HG03108 (cell line): Measurements from ENCODE around the gene FAM120A.

Experiments used
- ATAC-seq: cut with Tn5 transposase; IDR thresholded peaks from one replicate; pipeline ENCODE4 v1.9.1; 2021; ENCODE audit warnings: moderate library complexity; ENCODE audit not compliant: unreplicated experiment

FAM120A gene

DNA sequence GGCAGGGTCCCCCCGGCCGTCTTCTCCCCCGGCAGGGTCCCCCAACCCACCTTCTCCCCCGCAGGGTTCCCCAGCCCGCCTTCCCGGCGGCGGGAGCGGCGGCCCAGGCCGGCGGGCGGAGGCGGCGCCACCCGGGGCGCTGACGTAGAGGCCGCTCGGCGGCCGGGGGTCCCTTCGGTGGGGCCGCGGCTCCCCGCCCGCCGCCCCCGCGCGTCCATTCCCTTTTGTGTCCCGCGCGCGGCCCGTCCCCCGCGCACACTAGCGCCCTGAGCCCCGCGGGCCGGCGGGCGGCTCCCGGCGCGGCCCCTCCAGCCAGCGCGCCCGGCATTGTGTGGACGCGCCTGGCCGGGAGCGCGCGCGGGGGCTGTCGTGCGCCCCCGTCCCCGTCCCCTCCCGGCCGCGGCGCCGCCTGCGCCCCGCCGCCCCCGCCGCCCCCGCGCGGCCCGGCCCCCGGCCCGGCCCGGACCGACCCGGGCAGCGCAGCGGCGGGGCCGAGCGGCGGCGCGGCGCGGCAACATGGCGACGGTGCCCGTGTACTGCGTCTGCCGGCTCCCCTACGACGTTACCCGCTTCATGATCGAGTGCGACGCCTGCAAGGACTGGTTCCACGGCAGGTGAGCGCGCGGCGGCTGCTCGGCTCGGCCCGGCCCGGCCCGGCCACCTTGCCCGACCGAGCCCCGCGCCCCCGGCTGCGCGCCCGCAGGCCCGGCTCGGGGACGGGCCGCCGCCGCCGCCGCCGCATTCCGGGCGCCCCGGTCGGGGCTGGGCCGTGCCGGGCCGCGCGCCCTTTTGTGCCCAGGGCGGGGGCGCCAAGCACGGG lies 125.0 kb downstream of the FAM120A start, which contains the start of gene PHF2:
PHF2 (plus strand) TSS at position 327 of the 820 bp plus-strand sequence; CDS start at position 517, 190 bp downstream.
- peak; percentile 31 for ATAC-seq

DNA sequence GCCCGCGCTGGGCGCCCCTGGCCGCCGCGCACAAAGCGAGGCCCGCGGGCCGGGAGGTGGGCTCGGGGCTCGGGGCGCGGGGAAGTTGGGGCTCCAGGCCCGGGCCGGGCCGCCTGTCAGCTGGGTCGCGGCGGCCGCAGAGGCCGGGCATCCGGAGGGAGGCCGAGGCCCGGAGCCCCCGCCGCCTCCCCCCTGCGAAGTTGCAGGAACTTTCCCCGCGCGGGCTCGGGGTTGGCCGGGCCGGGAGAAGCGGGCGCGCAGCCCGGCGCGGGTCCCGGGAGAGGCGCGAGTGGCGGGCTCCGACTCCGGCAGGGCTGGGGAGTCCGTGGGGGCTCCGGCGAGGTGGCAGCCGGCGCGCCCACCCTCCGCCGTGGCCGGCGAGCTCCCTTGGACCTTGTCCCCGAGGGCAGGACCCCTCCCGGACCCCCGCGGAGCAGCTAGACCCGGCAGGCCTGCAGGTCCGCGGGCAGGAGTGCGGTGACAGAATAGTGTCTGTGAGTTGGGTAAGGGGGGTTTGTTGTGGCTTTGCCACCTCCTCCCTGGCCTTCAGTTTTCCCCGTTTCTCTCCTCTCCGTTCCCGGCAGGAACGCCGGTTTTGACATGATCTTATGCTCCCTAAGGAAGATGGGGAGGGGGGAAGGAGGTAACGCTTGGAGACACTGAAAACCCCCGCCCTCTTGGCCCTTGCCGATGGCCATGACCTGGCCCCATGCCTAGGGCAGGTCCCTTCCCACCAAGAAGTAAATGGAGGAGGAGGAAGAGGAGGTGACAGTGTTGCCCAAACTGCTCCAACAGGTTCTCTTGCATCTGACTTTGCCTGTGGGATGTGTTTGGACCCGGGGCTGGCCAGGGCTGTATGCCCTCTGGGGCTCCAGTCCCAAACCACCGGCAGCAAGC lies 125.8 kb downstream of the FAM120A start:
- peak; percentile 12 for ATAC-seq

DNA sequence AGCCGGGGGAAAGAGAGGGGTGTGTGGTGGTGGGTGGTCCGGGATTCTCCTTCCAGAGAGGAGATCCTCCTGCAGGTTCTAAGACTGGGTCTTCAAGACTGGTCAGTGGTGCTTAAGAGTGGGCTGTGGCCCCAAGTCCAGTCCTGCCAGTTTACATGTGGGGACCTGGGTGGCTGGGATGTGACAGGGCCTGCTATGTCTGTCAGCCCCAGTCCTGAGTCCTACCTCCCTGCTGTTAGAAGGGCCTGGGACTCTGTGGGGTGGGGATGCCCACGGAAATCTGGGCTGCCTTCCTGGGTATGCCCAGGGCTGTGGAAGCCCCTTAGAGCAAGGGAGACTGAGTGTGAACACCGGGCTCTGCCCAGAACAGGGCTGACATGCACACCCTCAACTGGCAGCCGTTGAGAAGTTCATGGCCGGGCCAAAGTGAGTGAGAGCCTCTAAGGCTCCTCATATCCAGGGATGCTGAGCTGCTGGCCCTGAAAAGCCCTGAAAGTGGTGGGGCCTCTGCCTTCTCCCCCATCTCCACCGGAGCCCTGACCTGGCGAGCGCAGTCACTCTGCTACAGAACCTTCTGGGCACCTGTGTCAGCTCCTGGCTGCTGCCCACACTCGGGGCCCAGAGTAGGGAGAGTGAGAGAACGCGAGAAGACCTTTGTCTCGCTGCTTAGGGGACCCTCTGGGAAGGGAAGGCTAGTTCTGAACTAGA lies 126.6 kb downstream of the FAM120A start:
- no peak for ATAC-seq

DNA sequence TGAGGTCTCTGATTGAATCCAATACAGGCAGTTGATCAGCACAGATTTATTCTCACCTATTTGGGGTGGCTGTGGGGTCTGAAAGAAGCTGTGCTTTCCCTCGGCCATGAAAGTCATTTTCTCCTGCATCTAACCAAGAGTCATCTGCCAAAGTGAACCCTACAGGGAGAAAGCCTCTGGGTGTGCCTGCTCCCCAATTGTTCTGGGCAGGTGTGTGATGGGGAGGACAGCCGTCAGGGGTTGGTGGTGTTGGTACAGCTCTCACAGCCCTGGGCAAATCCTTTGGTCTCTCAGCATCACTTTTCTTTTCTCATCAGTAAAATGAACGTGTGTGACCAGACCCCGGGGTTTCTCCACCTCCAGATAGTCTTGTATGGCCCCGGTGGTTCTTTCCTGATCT lies 127.4 kb downstream of the FAM120A start:
- ATAC-seq, result no peak

DNA sequence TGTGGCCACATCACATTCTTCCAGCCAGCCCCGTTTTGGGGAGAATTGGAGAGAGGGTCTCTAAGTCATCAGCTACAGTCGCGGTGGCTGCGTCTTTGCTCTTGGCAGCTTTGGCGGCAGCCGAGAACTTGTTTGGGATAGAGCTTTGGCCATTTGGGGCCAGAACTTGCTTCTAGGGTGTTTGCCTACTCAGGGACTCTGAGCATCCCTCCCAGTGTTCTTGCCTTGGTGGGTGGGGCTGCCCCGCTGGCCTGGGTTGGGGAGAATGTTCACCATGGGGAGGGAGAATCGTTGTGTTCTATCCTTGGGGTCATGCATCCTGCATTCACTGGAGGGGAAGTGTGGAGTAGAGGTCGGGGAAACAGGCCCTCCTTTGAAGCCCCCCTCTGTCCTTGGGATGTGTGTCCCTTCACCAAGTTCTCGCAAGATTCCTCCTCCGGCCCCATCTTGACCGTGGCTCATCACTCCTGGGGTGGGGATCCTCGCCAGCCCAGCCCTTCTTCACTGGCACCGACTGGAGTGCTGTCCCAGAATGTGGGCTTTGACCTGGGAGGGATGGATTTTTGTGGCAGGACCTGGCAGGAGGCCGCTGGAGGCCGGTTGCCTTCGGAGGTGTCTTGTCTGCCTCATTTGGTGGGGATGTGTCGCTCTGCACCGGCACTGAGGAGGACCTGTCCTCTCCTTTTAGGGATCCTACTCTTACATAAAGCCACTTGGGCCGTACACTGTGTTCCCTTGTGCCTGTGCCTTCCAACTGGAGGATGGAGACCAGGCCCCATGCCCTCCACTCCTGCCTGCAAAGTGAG lies 128.4 kb downstream of the FAM120A start:
- no peak for ATAC-seq

DNA sequence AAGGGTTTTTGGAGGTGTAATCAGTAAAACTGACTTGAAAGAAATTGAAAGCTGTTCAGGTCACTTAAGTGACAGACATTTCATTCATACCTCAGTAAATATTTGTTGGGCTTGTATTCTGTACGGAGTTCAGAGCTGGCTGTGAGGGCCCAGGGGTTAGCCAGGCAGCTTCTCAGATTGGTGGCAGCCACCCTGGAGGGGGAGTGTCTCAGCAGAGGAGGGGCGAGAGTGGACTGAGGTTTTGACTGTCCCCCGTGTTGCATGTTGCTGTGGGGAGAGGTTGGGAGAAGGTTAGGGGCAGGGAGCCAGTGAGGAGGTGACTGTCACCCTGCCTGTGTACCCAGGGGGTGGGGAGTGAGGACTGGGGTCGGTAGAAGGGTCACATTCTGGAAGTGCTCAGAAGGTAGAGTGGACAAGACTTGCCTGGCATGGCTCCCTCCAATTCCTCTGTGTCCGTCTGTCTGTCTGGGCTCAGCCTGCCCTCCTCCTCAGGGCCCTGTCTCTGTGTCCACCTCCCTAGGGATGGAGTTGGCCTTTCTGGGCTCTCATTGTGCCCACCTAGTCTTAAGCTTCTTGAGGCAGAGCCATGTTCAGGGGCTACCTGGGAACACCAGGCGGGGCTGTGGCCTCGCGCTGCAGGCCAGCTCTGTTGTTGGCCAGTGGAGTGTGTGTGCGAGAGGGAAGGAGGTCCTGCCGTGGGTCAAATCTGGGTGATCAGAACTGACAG lies 129.3 kb downstream of the FAM120A start:
- no peak for ATAC-seq

DNA sequence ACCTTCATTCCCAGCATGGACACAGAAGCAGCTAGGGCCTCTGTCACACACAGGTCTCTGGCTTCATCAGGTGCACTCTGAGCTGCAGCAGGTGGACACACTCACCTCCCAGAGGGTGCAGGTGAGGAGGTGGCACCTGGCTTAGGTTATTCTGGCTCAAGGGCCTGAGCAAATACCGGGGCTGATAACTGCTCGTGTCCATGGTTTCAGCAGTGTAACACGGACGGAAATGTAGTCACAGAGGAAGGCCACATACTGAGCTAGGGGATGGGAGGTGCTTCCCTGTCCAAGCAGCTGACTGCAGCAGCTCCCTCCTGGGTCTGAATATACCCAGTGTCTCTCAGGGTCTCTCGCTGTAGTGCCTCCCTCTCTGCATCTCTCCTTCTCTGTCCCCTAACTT lies 130.6 kb downstream of the FAM120A start:
- ATAC-seq, result no peak

DNA sequence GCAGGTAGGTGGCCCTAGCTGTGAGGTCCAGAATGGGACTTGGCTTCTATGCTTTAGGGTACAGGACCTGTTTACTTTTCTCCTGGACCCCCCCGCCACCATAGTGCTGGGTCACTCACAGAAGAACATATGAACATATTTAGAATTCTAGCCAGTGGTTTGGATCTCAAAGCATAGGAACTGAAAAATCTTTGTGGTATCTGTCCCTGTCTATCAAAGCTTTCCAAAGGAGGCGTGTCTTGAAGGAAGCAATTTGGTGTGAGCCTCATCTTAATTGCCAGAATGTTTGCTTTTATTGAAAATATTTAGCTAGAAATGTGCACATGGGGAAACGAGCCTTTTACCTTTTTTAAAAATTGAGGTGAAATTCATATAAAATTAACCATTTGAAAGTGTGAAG lies 131.1 kb downstream of the FAM120A start:
- no peak for ATAC-seq

DNA sequence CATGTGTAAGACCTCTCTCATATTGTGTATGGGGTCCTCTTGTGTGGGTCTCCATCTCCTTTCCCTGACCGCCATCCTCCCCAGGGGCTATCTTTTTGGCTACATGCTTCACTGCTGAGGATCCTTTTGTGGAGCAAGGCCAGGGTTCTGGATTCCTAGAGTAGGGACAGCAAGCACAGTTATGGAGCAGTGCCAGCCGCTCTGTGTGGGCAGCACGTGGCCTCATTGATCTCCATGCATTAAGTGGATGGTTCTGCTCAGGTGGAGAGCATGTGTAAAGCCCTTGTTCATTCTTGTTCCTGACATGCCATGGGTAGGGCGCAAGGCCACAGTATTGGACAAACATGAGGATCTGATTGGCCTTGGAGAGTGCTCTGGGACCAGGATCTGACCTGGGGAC lies 133.8 kb downstream of the FAM120A start:
- ATAC-seq, result no peak

DNA sequence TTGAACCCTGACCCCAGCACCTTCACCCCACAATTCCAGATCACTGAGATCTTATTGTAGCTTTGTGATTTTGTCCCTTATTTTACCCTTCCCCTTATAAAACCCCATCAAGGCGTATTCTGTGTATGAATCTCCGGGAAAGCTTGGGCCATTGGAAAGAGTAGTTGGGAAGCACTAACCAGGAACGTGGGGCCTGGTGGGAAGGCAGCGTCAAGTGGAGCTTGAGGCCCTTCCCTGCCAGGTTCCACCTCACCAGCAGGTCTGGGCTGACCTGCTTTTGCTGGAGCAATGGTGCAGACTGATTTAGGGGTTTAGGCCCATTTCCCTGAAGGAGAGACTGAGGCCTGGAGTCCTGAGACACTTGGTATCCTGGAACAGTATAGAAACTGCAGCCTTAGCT lies 134.2 kb downstream of the FAM120A start:
- no peak for ATAC-seq

DNA sequence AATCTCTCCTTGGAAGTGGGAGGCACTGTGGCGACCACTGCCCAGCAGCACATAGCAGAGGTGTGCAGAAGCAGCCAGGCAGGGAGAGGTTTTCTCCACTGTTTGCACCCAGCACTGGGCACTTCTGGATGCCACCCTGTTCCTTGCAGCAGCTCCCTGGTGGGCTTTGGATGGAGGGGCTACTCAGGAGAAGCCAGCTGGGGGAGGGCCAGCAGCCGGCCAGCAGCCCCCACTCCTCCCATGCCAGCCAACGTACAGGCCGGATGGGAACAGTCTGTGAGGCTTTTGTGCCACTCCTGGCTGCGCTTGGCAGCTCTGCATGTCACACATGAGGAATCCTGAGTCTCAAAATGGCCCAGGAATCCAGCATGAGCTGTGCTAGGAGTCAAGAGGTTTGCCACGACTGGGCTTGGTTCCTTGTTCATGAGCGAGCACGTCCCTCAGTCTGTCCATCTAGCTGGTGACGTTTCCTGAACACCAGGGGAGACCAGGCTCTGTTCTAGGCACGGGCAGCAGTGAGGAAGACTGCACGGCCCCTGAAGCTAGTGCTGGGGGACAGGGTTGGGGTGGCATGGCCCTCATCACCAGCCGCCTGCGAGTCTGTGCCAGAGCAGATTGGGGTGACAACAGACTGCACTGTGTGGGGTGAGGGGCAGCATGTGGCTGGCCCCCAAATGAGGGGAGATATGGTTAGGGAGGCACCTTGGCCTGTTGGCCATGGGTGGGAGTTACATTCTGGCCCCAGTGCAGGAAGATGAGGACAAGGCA lies 135.0 kb downstream of the FAM120A start:
- ATAC-seq, result no peak

DNA sequence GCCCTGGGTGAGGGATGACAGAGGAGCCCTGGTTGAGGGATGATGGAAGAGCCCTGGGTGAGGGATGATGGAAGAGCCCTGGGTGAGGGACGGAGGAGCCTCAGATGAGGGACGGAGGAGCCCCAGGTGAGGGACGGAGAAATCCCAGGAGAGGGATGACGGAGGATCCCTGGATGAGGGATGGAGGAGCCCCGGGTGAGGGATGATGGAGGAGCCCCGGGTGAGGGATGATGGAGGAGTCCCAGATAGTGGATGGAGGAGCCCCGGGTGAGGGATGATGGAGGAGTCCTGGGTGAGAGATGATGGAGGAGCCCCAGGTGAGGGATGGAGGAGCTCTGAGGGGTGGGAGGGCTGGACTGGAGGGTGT lies 135.8 kb downstream of the FAM120A start:
- ATAC-seq, result no peak

DNA sequence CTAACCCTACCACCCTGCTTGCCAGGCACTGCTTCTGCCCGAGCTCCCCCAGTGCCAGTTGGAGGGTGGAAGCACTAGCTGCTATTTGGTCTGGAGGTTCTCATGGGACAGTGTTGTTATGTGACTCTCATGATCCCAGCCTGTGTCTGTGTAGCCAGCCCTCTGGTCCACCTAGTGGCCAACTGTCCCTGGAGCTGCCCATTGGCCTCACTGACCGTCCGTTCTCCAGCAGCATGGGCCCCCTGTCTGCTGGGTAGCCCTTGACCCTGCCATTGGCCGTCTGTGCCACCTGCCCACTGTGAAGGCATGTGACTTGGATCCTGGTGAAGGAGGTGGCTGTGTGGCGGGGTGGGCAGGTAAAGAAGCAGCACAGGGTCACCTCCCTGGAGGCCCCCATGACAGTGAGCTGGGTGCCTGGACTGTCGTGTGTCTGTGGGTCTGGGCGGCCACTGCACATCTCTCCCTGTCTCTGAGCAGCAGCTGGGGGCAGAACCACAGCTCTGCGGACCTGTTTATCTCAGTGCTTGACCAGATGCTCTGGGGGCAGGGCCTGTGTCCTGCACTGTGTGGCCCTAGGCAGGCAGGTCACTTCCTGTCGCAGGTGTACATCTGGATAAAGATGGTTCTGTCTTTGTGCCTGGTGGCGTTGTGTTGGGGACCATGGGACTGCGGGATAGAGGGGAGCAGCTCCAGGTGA lies 136.3 kb downstream of the FAM120A start:
- no peak for ATAC-seq

DNA sequence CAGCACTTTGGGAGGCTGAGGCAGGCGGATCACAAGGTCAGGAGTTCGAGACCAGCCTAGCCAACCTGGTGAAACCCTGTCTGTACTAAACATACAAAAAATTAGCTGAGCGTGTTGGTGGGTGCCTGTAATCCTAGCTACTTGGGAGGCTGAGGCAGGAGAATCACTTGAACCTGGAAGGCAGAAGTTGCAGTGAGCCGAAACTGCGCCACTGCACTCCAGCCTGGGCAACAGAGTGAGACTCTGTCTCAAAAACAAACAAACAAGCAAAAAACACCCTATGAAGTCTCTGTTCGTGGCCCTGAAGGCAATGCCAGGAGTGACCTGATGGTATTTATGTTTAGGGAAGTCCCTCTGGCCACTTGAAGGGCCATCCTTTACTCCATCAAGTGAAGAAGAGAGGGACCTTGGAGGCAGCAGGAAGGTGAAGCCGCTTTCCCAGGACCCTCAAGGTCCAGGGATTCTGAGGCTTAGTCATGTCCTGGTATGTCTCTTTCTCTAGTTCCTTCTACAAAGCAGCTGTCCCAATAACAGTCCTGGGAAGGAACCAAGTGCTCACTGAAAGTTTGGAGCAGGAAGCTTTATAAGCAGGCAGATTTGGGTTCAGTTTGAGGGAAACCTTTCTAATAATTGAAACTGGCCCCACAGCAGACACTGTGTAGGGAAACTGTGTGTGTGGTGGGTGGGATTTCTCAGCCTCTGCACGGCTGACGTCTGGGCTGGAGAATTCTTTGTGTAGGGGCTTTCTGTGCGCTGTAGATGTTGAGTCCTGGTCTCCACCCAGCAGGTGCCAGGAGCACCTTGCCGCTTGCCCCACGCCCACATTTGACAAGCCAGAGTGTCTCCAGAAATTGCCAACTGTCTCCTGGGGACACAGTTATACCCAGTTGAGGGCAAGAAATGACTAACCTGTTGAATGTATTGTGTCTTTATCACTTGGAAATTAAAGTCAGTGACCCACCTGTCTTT lies 137.4 kb downstream of the FAM120A start:
- ATAC-seq, result no peak

DNA sequence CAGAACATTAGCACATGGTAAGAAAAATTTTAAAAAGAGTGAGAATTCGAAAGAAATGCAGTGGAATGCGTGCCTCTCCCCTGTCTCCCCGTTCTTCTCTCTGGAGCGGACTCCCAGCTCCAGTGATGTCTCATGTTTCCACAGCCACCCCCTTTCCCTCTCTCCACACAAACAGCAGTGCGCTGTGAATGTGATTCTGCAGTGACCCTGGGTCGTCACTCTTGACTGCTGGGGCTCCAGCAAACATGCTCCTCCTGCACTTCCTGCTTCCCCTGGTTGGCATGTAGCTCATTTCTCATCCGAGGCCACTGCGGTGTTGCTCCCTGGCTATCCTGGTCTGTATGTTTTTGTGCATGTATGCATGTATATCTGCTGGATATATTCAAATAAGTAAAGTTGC lies 138.2 kb downstream of the FAM120A start:
- no peak for ATAC-seq

DNA sequence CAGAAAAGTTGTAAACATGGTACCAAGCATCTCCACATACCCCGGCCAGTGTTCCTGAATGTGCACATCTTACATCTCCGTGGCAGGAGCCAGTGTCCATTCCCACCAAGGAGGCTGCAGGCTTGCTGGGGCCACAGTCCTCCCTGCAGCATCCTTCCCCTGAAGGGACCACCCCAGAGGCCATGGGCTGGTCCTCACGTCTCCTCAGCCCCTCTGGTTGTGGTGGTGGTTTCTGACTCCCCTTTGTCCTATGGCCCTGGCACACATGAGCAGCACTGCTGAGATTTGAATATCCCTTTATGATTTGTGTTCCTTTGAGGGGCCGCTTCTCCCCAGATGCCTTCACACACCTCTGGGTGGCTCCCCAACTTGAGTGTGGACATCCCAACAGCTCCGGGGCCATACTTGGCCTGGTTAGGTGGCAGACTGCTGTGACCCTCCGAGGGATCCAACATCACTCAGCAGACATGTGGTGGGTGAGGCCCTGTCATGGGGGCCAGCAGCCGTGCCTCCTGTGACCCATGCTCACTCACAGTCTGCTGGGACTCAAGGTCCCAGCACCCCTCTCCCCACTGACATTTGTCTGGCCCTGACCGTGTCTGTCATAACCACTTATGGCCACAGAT lies 139.2 kb downstream of the FAM120A start:
- ATAC-seq, result no peak
